Non-pigmented ciliary epithelial cell (primary cell): Measurements from ENCODE around the gene DDC.

ENCODE experiments used
- DNase-seq: peaks from one replicate; pipeline ENCODE4 v3.0.0-alpha.2; 2010; ENCODE audit warnings: low read depth

Gene DDC

GRCh38 chr7:50564640-50565558, at the start of gene DDC:
Gene DDC (minus strand): TSS chr7:50565405. CDS start chr7:50544085, 21,320 bp downstream.
- DNase-seq: no peak

- no peak for DNase-seq
Measured at GRCh38 chr7:50613473-50613872, 48.3 kb upstream of the DDC start.

GRCh38 chr7:50612704-50613103, 47.5 kb upstream of the DDC start:
- DNase-seq: no peak

- peak; percentile 43 for DNase-seq
Measured at GRCh38 chr7:50610521-50611277, 45.5 kb upstream of the DDC start.

- no peak for DNase-seq
Measured at GRCh38 chr7:50608196-50608906, 43.1 kb upstream of the DDC start.

- DNase-seq: no peak
Measured at GRCh38 chr7:50607524-50608125, 42.4 kb upstream of the DDC start.

GRCh38 chr7:50605059-50605458, 39.9 kb upstream of the DDC start:
- no peak for DNase-seq

- no peak for DNase-seq
Measured at GRCh38 chr7:50603287-50603686, 38.1 kb upstream of the DDC start.

GRCh38 chr7:50599385-50599784, 34.2 kb upstream of the DDC start:
- DNase-seq: no peak

- DNase-seq: no peak
Measured at GRCh38 chr7:50598460-50599343, 33.5 kb upstream of the DDC start.

- no peak for DNase-seq
Measured at GRCh38 chr7:50596484-50596883, 31.3 kb upstream of the DDC start.

GRCh38 chr7:50595491-50596102, 30.4 kb upstream of the DDC start:
- DNase-seq: peak; percentile 8

GRCh38 chr7:50594734-50595485, 29.7 kb upstream of the DDC start:
- no peak for DNase-seq

- DNase-seq: no peak
Measured at GRCh38 chr7:50594136-50594535, 28.9 kb upstream of the DDC start.

GRCh38 chr7:50592940-50593339, 27.7 kb upstream of the DDC start:
- DNase-seq: no peak

- no peak for DNase-seq
Measured at GRCh38 chr7:50591480-50592438, 26.6 kb upstream of the DDC start.

- no peak for DNase-seq
Measured at GRCh38 chr7:50591098-50591479, 25.9 kb upstream of the DDC start.

GRCh38 chr7:50590535-50590934, 25.3 kb upstream of the DDC start:
- DNase-seq: no peak

GRCh38 chr7:50589364-50589763, 24.2 kb upstream of the DDC start:
- DNase-seq: no peak
